Tibial artery (tissue), 4 donors: ENCODE measurements around the gene LGALS1.

ENCODE experiments used
- DNase-seq, 2 donors: peaks; one replicate each; pipeline ENCODE4 v3.0.0-alpha.2; 2019
- H3K27ac ChIP-seq, 2 donors: fragments of 200-600 bp; sonication (generic) in 1 of 2; 1 replicate in 1 of 2; 2 replicates in 1 of 2; pipeline ENCODE4 v1.5.1; 2018 to 2019; ENCODE audit warnings: mild to moderate bottlenecking in 1 of 2
- H3K27me3 ChIP-seq, 2 donors: fragments of 200-600 bp; sonication (generic) in 1 of 2; one replicate each; pipeline versions ENCODE4 v1.5.1 to v1.6.0; 2016 to 2019
- H3K36me3 ChIP-seq, 3 donors: fragments of 200-600 bp; sonication (generic) in 2 of 3; one replicate each; pipeline ENCODE4 v1.5.1; 2016 to 2019; ENCODE audit warnings: mild to moderate bottlenecking in 2 of 3
- H3K4me1 ChIP-seq, 4 donors: fragments of 200-600 bp; sonication (generic) in 2 of 4; 1 replicate in 3 of 4; 2 replicates in 1 of 4; pipeline ENCODE4 v1.5.1; 2016 to 2019
- H3K4me3 ChIP-seq, 2 donors: fragments of 200-600 bp; sonication (generic) in 1 of 2; 1 replicate in 1 of 2; 2 replicates in 1 of 2; pipeline ENCODE4 v1.5.1; 2018 to 2019; ENCODE audit warnings: mild to moderate bottlenecking in 2 of 2
- H3K9me3 ChIP-seq, 3 donors: fragments of 200-600 bp; sonication (generic) in 1 of 3; one replicate each; pipeline ENCODE4 v1.5.1; 2016 to 2019
- CTCF ChIP-seq, 2 experiments: fragments of 200-600 bp in 1 of 2; fragments of 450-650 bp in 1 of 2; IDR thresholded peaks; one replicate each; pipeline ENCODE4 v1.5.1; 2017 to 2019; ENCODE audit warnings: antibody characterized with exemption in 2 of 2, mild to moderate bottlenecking in 1 of 2, moderate library complexity in 1 of 2
- intact Hi-C: fragments of 100-400 bp; cut with DNase I; formaldehyde crosslinking; loops from one replicate; pipeline ENCODE4 v1.15.0; 2023; ENCODE audit warnings: low total_unique reads

The LGALS1 gene

GRCh38 chr22:37636186-37636948, 39.1 kb upstream of the LGALS1 start:
- H3K4me1 ChIP-seq, result peaks cover 3 to 50% (median 35%) of the 10 kb centered on the region in 4 donors
- no peaks in the 10 kb centered on the region for H3K9me3 ChIP-seq
- no peak for TF ChIP-seq CTCF (IDR thresholded peaks at IDR 0.05)
- H3K4me3 ChIP-seq, result no peak overlapping the region
- H3K27me3 ChIP-seq, result peaks cover 0 to 29% of the 10 kb centered on the region in 2 donors
- intact Hi-C loops, result no loop called here
- peaks cover 0 to 19% (median 11%) of the 10 kb centered on the region in 3 donors for H3K36me3 ChIP-seq
- H3K27ac ChIP-seq, result no peak overlapping the region
- no peak for DNase-seq

- H3K4me3 ChIP-seq, result no peak overlapping the region
- TF ChIP-seq CTCF (IDR thresholded peaks at IDR 0.05), result no peak
- H3K9me3 ChIP-seq, result no peaks in the 10 kb centered on the region
- H3K27me3 ChIP-seq, result peaks cover 0 to 32% of the 10 kb centered on the region in 2 donors
- H3K36me3 ChIP-seq, result peaks cover 0 to 13% (median 6%) of the 10 kb centered on the region in 3 donors
- H3K4me1 ChIP-seq, result peaks cover 3 to 50% (median 35%) of the 10 kb centered on the region in 4 donors
- no peak overlapping the region for H3K27ac ChIP-seq
- no peak for DNase-seq
- intact Hi-C loops, result no loop called here
These were observed 38.5 kb upstream of the LGALS1 start for GRCh38 chr22:37636949-37637273.

- no peak for TF ChIP-seq CTCF (IDR thresholded peaks at IDR 0.05)
- peaks cover 3 to 51% (median 28%) of the 10 kb centered on the region in 4 donors for H3K4me1 ChIP-seq
- H3K4me3 ChIP-seq, result peak overlapping the region; percentile 46 to 50
- H3K9me3 ChIP-seq, result no peaks in the 10 kb centered on the region
- no peaks in the 10 kb centered on the region for H3K36me3 ChIP-seq
- intact Hi-C loops, result no loop called here
- H3K27ac ChIP-seq, result no peak overlapping the region
- peaks cover 0 to 34% of the 10 kb centered on the region in 2 donors for H3K27me3 ChIP-seq
- DNase-seq, result no peak
These were observed 36.9 kb upstream of the LGALS1 start for GRCh38 chr22:37638391-37639069.

DNA sequence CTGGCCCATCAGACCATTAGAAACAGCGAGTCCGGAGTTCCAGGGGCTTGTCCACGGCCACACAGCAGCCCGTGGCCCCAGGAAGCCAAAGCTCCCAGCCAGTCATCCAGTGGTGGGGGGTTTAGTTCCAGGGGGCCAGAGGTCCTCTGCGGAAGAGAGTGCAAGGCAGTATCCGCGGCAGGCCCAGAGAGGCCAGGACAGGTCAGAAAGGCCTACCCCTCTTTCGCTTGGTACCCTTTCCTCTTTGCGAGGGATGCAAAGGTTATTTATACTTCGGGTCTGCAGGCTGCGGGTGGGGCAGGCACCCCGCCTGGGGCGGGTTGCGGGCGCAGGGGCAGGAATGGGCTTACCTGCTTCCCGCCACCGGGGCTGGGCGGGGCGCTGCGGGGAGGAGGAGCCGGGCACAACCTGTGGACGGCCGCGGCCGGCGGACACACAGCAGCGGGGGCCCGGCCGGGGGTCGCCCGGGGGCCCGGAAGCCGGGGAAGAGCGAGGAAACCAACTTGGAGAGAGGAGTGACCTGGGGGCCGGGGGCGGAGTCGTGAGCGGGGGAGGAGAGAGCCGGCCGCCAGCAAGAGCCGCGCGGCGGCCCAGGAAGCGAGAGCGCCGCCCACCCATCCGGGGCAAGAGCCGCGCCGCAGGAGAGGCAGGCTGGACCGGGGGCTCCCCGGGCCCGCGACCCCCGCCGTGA, 36.2 kb upstream of the LGALS1 start, which contains the start of gene SH3BP1:
SH3BP1 (plus strand) TSS at position 600 of the 691 bp plus-strand sequence. CDS start 119 bp downstream, outside the sequence.
- no peaks in the 10 kb centered on the region for H3K9me3 ChIP-seq
- no peaks in the 10 kb centered on the region for H3K36me3 ChIP-seq
- peak within 1 kb of the TSS; percentile 46 to 50 for H3K4me3 ChIP-seq
- DNase-seq, result peak in 1 of 2 donors; percentile 70
- TF ChIP-seq CTCF (IDR thresholded peaks at IDR 0.05), result no peak
- intact Hi-C loops, result no loop called here
- peak within 1 kb of the TSS in 1 of 2 donors; percentile 32 for H3K27ac ChIP-seq
- H3K27me3 ChIP-seq, result peaks cover 0 to 34% of the 10 kb centered on the region in 2 donors
- peaks cover 0 to 47% (median 21%) of the 10 kb centered on the region in 4 donors for H3K4me1 ChIP-seq

DNA sequence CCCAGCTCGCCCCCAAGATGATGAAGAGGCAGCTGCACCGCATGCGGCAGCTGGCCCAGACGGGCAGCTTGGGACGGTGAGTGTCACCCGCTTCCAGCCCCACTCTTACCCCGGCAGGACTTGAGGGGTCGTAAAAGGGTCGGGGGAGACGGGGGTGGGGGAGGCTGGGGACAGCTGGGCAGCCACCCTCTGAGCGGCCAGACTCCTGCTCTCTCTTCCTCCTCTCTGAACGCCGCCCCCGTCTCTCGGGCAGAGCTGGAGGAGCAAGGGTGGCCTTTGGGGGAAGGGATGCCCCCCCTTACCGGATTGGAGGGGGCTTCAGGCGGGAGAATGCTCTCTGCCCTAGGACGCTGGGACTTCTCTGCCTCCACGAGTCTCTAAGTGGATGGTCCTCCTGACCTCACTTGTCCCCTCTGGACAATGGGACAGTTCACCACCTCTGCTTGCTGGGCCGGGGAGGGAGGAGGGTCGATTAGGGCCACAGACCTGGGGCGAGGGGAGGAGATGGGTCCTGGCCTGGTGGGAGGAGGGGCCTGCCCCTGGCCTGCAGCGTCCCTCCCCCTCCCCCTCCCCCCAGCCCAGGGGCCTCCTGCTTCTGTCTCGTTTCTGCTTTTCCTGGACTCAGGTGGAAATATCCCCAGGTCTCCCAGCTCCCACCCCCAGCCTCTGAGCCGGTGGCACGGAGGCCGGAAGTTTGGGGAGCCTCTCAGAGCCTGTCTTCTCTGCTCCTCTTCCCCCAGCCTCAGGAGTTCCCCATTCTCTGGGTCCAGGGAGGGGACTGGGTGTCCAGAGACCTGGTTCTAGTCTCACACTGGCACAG, 35.5 kb upstream of the LGALS1 start:
- intact Hi-C loops, result loop anchor here (5.0 kb wide), 2 partner anchors 42 to 152 kb away; no protein-coding TSS in a partner anchor

More for the DNA sequence above, 35.5 kb upstream of the LGALS1 start:
- Histone ChIP-seq H3K9me3 (no peaks in the 10 kb centered on the region), H3K27ac (peak overlapping the region in 1 of 2 donors; percentile 32), H3K36me3 (no peaks in the 10 kb centered on the region), H3K4me1 (peaks cover 0 to 39% (median 14%) of the 10 kb centered on the region in 4 donors), H3K4me3 (peak overlapping the region; percentile 46 to 50), H3K27me3 (peaks cover 0 to 34% of the 10 kb centered on the region in 2 donors)
- peak in 1 of 2 donors; percentile 67 for DNase-seq
- no peak for TF ChIP-seq CTCF (IDR thresholded peaks at IDR 0.05)
